ENCODE data around the gene NMNAT2. TPM values are rescaled to one million over a fixed set of nuclear protein-coding genes. Genes with fewer than 3 reads are reported as not detected.

Gene NMNAT2
- total RNA-seq, 1 experiment from 2014 or later: 0.17 TPM

DNA sequence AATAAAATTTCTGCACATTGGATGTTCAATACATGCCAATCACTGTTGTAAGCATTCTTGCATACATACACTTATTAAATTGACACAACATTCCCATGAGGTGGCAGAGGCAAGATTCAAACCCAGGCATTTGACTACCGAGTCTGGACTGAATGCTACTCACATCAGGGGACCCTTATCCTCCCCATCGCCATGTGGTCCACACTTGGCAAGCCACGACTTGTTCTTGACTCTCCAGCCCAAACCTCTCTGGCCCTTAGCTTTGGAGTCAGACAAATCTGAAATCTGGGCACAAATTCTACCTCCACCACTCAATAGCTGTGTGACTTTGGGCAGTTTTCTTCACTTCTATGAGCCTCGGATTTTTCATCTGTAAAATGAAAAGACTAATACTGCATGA, 57.1 kb downstream of the NMNAT2 start:
- TF ChIP-seq EZH2 (IDR thresholded peaks at IDR 0.05; ENCODE audit: borderline replicate concordance, low read depth, low read length, poor library complexity, severe bottlenecking): no peak
- TF ChIP-seq, protein P1, sequence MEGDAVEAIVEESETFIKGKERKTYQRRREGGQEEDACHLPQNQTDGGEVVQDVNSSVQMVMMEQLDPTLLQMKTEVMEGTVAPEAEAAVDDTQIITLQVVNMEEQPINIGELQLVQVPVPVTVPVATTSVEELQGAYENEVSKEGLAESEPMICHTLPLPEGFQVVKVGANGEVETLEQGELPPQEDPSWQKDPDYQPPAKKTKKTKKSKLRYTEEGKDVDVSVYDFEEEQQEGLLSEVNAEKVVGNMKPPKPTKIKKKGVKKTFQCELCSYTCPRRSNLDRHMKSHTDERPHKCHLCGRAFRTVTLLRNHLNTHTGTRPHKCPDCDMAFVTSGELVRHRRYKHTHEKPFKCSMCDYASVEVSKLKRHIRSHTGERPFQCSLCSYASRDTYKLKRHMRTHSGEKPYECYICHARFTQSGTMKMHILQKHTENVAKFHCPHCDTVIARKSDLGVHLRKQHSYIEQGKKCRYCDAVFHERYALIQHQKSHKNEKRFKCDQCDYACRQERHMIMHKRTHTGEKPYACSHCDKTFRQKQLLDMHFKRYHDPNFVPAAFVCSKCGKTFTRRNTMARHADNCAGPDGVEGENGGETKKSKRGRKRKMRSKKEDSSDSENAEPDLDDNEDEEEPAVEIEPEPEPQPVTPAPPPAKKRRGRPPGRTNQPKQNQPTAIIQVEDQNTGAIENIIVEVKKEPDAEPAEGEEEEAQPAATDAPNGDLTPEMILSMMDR (conservative IDR thresholded peaks at IDR 0.05; ENCODE audit: low read depth, low read length): no peak
- CTCF ChIA-PET: no interaction called here
- intact Hi-C loops (cut with micrococcal nuclease; ENCODE audit: unreplicated experiment): no loop called here
- no peak overlapping the region for H3K27ac ChIP-seq (ENCODE audit: low read depth, low read length, poor library complexity, severe bottlenecking)
- no peaks in the 10 kb centered on the region for H3K9me3 ChIP-seq (ENCODE audit: low read depth, low read length, poor library complexity, severe bottlenecking)
- H3K4me1 ChIP-seq (ENCODE audit: insufficient read depth, low read length, poor library complexity, severe bottlenecking): no peaks in the 10 kb centered on the region
- DNase-seq (ENCODE audit: low spot score): no peak
- H3K27me3 ChIP-seq (replicated peaks; ENCODE audit: insufficient read depth, low read depth, low read length, poor library complexity): peaks cover under 1% of the 10 kb centered on the region
- H3K36me3 ChIP-seq (ENCODE audit: insufficient read depth, low read length, poor library complexity, severe bottlenecking): no peaks in the 10 kb centered on the region
- no TSS peak for BruUV-seq (replicated peaks)
- H3K4me3 ChIP-seq (ENCODE audit: low read depth, low read length, poor library complexity, severe bottlenecking): no peak overlapping the region
- POLR2A ChIA-PET (ENCODE audit: low non-redundant PET): no interaction called here

DNA sequence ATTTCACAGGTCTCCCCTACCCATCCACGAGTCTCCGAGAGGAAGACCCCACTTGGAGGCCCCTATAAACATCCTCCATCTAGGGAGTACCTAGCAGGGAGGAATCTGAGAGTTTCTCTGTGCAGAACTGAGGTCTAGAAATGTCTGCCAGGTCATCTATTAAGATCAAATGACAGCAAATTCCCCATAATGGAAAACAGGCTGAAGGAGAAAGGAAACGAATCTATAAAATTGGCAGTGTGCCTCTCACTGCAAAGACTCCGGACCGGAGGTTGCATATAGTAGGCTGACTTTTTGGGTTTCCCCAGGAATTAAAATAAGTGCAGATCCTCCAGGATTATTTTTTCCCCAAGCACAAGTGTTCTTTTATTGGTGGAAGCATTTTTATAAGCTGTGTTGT, 57.7 kb downstream of the NMNAT2 start:
- BruUV-seq (replicated peaks): no TSS peak
- TF ChIP-seq EZH2 (IDR thresholded peaks at IDR 0.05; ENCODE audit: borderline replicate concordance, low read depth, low read length, poor library complexity, severe bottlenecking): no peak
- TF ChIP-seq, protein P1 (conservative IDR thresholded peaks at IDR 0.05; ENCODE audit: low read depth, low read length): no peak
- no peaks in the 10 kb centered on the region for H3K9me3 ChIP-seq (ENCODE audit: low read depth, low read length, poor library complexity, severe bottlenecking)
- ChIA-PET POLR2A (ENCODE audit: low non-redundant PET) (no interaction called here), CTCF (no interaction called here)
- DNase-seq (ENCODE audit: low spot score): no peak
- no peaks in the 10 kb centered on the region for H3K4me1 ChIP-seq (ENCODE audit: insufficient read depth, low read length, poor library complexity, severe bottlenecking)
- intact Hi-C loops (cut with micrococcal nuclease; ENCODE audit: unreplicated experiment): no loop called here
- no peaks in the 10 kb centered on the region for H3K27me3 ChIP-seq (replicated peaks; ENCODE audit: insufficient read depth, low read depth, low read length, poor library complexity)
- H3K36me3 ChIP-seq (ENCODE audit: insufficient read depth, low read length, poor library complexity, severe bottlenecking): no peaks in the 10 kb centered on the region
- no peak overlapping the region for H3K27ac ChIP-seq (ENCODE audit: low read depth, low read length, poor library complexity, severe bottlenecking)
- no peak overlapping the region for H3K4me3 ChIP-seq (ENCODE audit: low read depth, low read length, poor library complexity, severe bottlenecking)

DNA sequence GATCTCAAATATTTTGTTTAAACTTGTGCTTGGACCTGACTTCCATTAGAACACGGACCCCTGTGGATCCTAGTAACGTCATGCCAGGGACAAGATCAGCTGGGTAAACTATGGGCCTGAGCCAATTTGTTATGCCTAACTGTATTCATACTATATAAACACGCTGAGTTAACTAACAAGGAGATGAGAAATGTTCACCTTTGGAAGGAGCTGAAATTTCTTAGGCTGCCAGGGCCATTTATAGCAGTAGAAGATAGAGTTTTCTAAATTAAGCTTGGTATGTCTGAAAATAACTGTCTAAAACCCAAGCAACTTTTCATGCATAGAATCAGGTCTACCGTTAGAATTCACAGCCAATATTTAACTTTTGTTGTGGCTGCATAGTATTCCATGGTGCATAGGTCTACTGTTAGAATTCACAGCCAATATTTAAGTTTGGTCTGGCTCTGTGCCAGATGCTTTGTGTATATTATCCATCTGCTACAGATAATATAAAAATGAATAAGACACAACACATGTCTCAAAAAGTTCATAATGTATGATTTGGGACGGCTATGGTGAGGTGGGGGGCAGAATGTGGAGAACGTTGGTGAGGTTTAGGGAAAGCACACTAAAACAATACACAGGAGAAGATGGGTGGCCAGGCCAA, 61.5 kb downstream of the NMNAT2 start:
- BruUV-seq (replicated peaks): no TSS peak
- POLR2A ChIA-PET (ENCODE audit: low non-redundant PET): no interaction called here
- CTCF ChIA-PET: no interaction called here

More for the DNA sequence above, 61.5 kb downstream of the NMNAT2 start:
- Histone ChIP-seq H3K4me1 (ENCODE audit: insufficient read depth, low read length, poor library complexity, severe bottlenecking) (no peaks in the 10 kb centered on the region), H3K4me3 (ENCODE audit: low read depth, low read length, poor library complexity, severe bottlenecking) (no peak overlapping the region), H3K9me3 (ENCODE audit: low read depth, low read length, poor library complexity, severe bottlenecking) (no peaks in the 10 kb centered on the region), H3K36me3 (ENCODE audit: insufficient read depth, low read length, poor library complexity, severe bottlenecking) (no peaks in the 10 kb centered on the region), H3K27ac (ENCODE audit: low read depth, low read length, poor library complexity, severe bottlenecking) (no peak overlapping the region), H3K27me3 (replicated peaks; ENCODE audit: insufficient read depth, low read depth, low read length, poor library complexity) (no peaks in the 10 kb centered on the region)
- TF ChIP-seq, protein P1 (conservative IDR thresholded peaks at IDR 0.05; ENCODE audit: low read depth, low read length): no peak
- TF ChIP-seq EZH2 (IDR thresholded peaks at IDR 0.05; ENCODE audit: borderline replicate concordance, low read depth, low read length, poor library complexity, severe bottlenecking): no peak
- DNase-seq (ENCODE audit: low spot score): no peak
- intact Hi-C loops (cut with micrococcal nuclease; ENCODE audit: unreplicated experiment): no loop called here
